Mesenchymal stem cell (in vitro differentiated cells and primary cell): ENCODE measurements around the gene ZBTB7C.

Experiments
- DNase-seq: peaks from one replicate; pipeline ENCODE4 v3.0.0-alpha.2; 2013
- H2AFZ ChIP-seq: one replicate; pipeline ENCODE4 v1.6.1; 2013; ENCODE audit warnings: low read depth, mild to moderate bottlenecking, control low read depth, inconsistent platforms, low read length, moderate library complexity
- H2AK5ac ChIP-seq: 2 replicates; pipeline ENCODE4 v1.6.1; 2013; ENCODE audit warnings: low read length, moderate library complexity, mild to moderate bottlenecking, inconsistent platforms; ENCODE audit not compliant: severe bottlenecking
- H2BK120ac ChIP-seq: one replicate; pipeline ENCODE4 v1.6.1; 2013; ENCODE audit warnings: low read depth, mild to moderate bottlenecking, inconsistent platforms, low read length, moderate library complexity
- H2BK12ac ChIP-seq, 2 experiments: one replicate each; pipeline ENCODE4 v1.6.1; 2013; ENCODE audit warnings: inconsistent platforms in 2 of 2, low read length in 2 of 2, mild to moderate bottlenecking in 2 of 2, moderate library complexity in 2 of 2, control low read depth in 1 of 2
- H2BK15ac ChIP-seq: one replicate; pipeline ENCODE4 v1.6.1; 2013; ENCODE audit warnings: mild to moderate bottlenecking, low read depth, inconsistent platforms; ENCODE audit not compliant: poor library complexity, severe bottlenecking
- H2BK5ac ChIP-seq: 2 replicates; pipeline ENCODE4 v1.6.1; 2013; ENCODE audit warnings: low read depth, mild to moderate bottlenecking, low read length, control low read depth, inconsistent platforms; ENCODE audit not compliant: poor library complexity, severe bottlenecking
- H3K14ac ChIP-seq, 2 experiments: one replicate each; pipeline ENCODE4 v1.6.1; 2013; ENCODE audit warnings: inconsistent platforms in 2 of 2, low read length in 2 of 2, control low read depth in 1 of 2, mild to moderate bottlenecking in 1 of 2, moderate library complexity in 1 of 2
- H3K18ac ChIP-seq, 2 experiments: one replicate each; pipeline ENCODE4 v1.6.1; 2013; ENCODE audit warnings: inconsistent platforms in 2 of 2, low read length in 2 of 2, control low read depth in 1 of 2, low read depth in 1 of 2, mild to moderate bottlenecking in 1 of 2
- H3K23ac ChIP-seq, 2 experiments: one replicate each; pipeline ENCODE4 v1.6.1; 2013; ENCODE audit warnings: inconsistent platforms in 2 of 2, low read length in 2 of 2, mild to moderate bottlenecking in 2 of 2, moderate library complexity in 2 of 2, control low read depth in 1 of 2
- H3K27ac ChIP-seq: 2 replicates; pipeline ENCODE4 v1.5.1; 2013; ENCODE audit warnings: mild to moderate bottlenecking, moderate library complexity, low read length, control low read depth, inconsistent platforms; ENCODE audit not compliant: poor library complexity, severe bottlenecking
- H3K27me3 ChIP-seq, 2 experiments: 2 replicates each; pipeline versions ENCODE4 v1.6.1 to v1.7.0; 2013; ENCODE audit warnings: low read length in 2 of 2, mild to moderate bottlenecking in 2 of 2, moderate library complexity in 2 of 2, control low read depth in 1 of 2, inconsistent platforms in 1 of 2; ENCODE audit not compliant: control insufficient read depth in 1 of 2, insufficient read depth in 1 of 2
- H3K36me3 ChIP-seq, 2 experiments: 2 replicates each; pipeline versions ENCODE4 v1.6.1 to v1.7.0; 2013; ENCODE audit warnings: low read length in 2 of 2, control low read depth in 1 of 2, inconsistent platforms in 1 of 2, low read depth in 1 of 2, mild to moderate bottlenecking in 1 of 2; ENCODE audit not compliant: insufficient read depth in 2 of 2, control insufficient read depth in 1 of 2
- H3K4ac ChIP-seq, 2 experiments: one replicate each; pipeline ENCODE4 v1.6.1; 2013; ENCODE audit warnings: inconsistent platforms in 2 of 2, low read length in 2 of 2, mild to moderate bottlenecking in 2 of 2, moderate library complexity in 2 of 2, control low read depth in 1 of 2, low read depth in 1 of 2
- H3K4me1 ChIP-seq: 2 replicates; pipeline ENCODE4 v1.6.1; 2013; ENCODE audit warnings: low read depth, low read length, control low read depth; ENCODE audit not compliant: control insufficient read depth, insufficient read depth
- H3K4me2 ChIP-seq: 2 replicates; pipeline ENCODE4 v1.6.1; 2013; ENCODE audit warnings: low read length, mild to moderate bottlenecking, inconsistent platforms; ENCODE audit not compliant: poor library complexity, severe bottlenecking
- H3K4me3 ChIP-seq, 2 experiments: 2 replicates each; pipeline versions ENCODE4 v1.5.1 to v1.7.0; 2013; ENCODE audit warnings: low read length in 2 of 2, mild to moderate bottlenecking in 2 of 2, control low read depth in 1 of 2, low read depth in 1 of 2; ENCODE audit not compliant: insufficient read depth in 1 of 2
- H3K79me1 ChIP-seq: replicated peaks from 2 replicates; pipeline ENCODE4 v1.6.1; 2013; ENCODE audit warnings: mild to moderate bottlenecking, control low read depth, low read length, inconsistent platforms; ENCODE audit not compliant: poor library complexity, severe bottlenecking
- H3K9ac ChIP-seq: 2 replicates; pipeline ENCODE4 v1.7.0; 2013; ENCODE audit warnings: mild to moderate bottlenecking, low read length, moderate library complexity
- H3K9me3 ChIP-seq: 2 replicates; pipeline ENCODE4 v1.7.0; 2013; ENCODE audit warnings: mild to moderate bottlenecking, low read length; ENCODE audit not compliant: control insufficient read depth
- H4K8ac ChIP-seq: one replicate; pipeline ENCODE4 v1.6.1; 2013; ENCODE audit warnings: inconsistent platforms, mild to moderate bottlenecking, low read length, moderate library complexity
- H4K91ac ChIP-seq: one replicate; pipeline ENCODE4 v1.6.1; 2013; ENCODE audit warnings: mild to moderate bottlenecking, low read length, inconsistent platforms
- WGBS: methylation state at CpG from one replicate; pipeline ENCODE4 v1.1.7; 2013; ENCODE audit warnings: mixed read lengths; 5-methylcytosine and 5-hydroxymethylcytosine counted together

The ZBTB7C gene

DNA sequence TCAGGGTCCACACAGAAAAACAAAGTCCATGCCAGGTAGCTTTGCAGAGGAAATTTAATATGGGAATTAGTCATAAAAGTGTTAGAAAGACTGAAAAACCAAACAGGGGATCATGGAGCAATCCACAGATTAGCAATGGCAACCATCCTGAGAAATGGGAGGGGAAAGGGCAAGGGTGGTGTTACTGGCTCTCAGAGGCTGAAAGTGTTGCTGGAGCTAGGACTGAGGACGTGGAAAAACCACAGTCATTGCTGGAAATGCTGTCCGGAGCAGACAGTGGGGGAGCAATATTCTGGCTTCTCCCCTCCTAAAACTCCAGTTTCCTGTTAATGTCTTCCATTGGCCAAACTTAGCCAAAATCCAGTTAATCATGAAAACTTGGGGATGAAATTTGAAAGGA, 172.4 kb downstream of the ZBTB7C start:
- no peak overlapping the region for H3K23ac ChIP-seq
- H3K27ac ChIP-seq = no peak overlapping the region
- H2BK120ac ChIP-seq = no peak overlapping the region
- no peaks in the 10 kb centered on the region for H3K4me1 ChIP-seq
- no peak overlapping the region for H3K14ac ChIP-seq
- H2AK5ac ChIP-seq = no peak overlapping the region
- no peak overlapping the region for H3K18ac ChIP-seq
- no peak overlapping the region for H4K8ac ChIP-seq
- no peak overlapping the region for H2BK15ac ChIP-seq
- H3K4me2 ChIP-seq = no peak overlapping the region
- H3K4ac ChIP-seq = no peak overlapping the region
- no peak overlapping the region for H4K91ac ChIP-seq
- H3K36me3 ChIP-seq = no peaks in the 10 kb centered on the region
- no peaks in the 10 kb centered on the region for H3K79me1 ChIP-seq
- no peak overlapping the region for H3K4me3 ChIP-seq
- DNase-seq = no peak
- no peak overlapping the region for H2BK5ac ChIP-seq
- 83% methylated on average over 2 of the region's 2 CpGs for WGBS
- peaks cover 3 to 18% of the 10 kb centered on the region in 2 experiments for H3K27me3 ChIP-seq
- no peak overlapping the region for H2BK12ac ChIP-seq
- peaks cover 10% of the 10 kb centered on the region for H3K9me3 ChIP-seq
- no peak overlapping the region for H2AFZ ChIP-seq
- no peak overlapping the region for H3K9ac ChIP-seq

DNA sequence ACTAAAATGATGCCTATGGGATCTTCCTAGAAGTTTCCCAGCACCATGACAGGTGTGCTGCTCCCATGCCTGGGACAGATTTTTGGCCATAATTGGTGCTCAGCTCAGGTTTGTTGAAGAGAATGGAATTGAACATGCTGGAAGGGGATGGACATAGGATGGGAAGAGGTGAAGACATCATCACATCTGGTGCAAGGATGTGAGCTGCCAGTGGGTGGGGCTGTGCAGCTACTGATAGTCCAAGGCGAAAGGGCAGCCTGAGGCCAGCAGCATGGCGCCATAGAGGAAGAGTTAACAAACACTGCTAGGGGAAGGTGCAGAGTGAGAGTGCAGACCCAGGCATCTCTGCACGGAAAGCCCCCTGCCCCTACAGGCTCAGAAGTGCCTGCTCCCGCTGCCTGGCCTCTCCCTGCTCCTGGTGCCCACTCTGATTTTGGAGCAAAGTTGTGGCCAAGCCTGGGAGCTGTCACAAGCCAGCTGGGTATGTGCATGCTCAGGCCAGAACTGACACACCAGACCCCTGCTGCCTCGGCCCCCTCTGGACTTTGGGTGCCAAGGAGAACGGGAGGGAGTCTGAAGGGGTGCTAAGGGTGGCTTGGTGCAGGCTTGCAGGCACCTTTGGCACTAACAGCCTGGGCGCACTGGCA, 178.6 kb downstream of the ZBTB7C start:
- no peak overlapping the region for H3K4me2 ChIP-seq
- DNase-seq = peak; percentile 65
- H3K4me1 ChIP-seq = no peaks in the 10 kb centered on the region
- peaks cover 0 to 34% of the 10 kb centered on the region in 2 experiments for H3K27me3 ChIP-seq
- no peak overlapping the region for H3K27ac ChIP-seq
- H3K9me3 ChIP-seq = no peaks in the 10 kb centered on the region
- no peak overlapping the region for H3K23ac ChIP-seq
- H4K91ac ChIP-seq = no peak overlapping the region
- H3K18ac ChIP-seq = no peak overlapping the region
- no peaks in the 10 kb centered on the region for H3K79me1 ChIP-seq
- no peak overlapping the region for H2AK5ac ChIP-seq
- no peak overlapping the region for H2BK15ac ChIP-seq
- H2BK12ac ChIP-seq = no peak overlapping the region
- H3K4ac ChIP-seq = no peak overlapping the region
- no peaks in the 10 kb centered on the region for H3K36me3 ChIP-seq
- H2BK120ac ChIP-seq = no peak overlapping the region
- H3K14ac ChIP-seq = no peak overlapping the region
- H2AFZ ChIP-seq = no peak overlapping the region
- H4K8ac ChIP-seq = no peak overlapping the region
- no peak overlapping the region for H2BK5ac ChIP-seq
- 36% methylated on average over 7 of the region's 7 CpGs for WGBS
- no peak overlapping the region for H3K9ac ChIP-seq
- H3K4me3 ChIP-seq = no peak overlapping the region

DNA sequence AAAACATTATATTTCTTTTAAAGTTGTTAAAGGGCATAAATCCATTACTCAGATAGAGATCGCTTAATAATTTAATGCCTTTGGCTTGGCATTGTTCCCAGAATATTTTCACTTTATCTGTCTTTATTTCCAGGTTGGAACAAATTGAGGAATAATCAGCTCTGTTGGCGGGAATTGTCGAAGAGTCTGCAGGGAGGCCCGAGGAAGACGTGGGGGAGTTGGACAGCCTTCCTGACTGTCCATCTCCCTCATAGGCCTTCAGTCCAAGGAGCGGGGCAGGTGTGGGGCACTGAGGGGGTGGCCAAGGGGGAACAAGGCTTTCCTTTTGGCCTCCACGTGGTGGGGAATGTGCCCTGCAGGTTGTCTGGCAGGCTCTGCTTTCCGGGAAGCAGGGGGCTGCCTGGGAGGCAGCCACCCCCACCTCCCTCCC, 179.6 kb downstream of the ZBTB7C start:
- H3K4me1 ChIP-seq = no peaks in the 10 kb centered on the region
- no peak overlapping the region for H2AK5ac ChIP-seq
- H2BK120ac ChIP-seq = no peak overlapping the region
- no peak overlapping the region for H3K23ac ChIP-seq
- no peak overlapping the region for H4K8ac ChIP-seq
- no peaks in the 10 kb centered on the region for H3K79me1 ChIP-seq
- 68% methylated on average over 6 of the region's 8 CpGs for WGBS
- H3K4me3 ChIP-seq = no peak overlapping the region
- H3K36me3 ChIP-seq = no peaks in the 10 kb centered on the region
- H2BK12ac ChIP-seq = no peak overlapping the region
- H4K91ac ChIP-seq = no peak overlapping the region
- H3K9me3 ChIP-seq = no peaks in the 10 kb centered on the region
- no peak overlapping the region for H2BK15ac ChIP-seq
- no peak overlapping the region for H3K14ac ChIP-seq
- H3K4ac ChIP-seq = no peak overlapping the region
- H3K18ac ChIP-seq = no peak overlapping the region
- no peak overlapping the region for H3K9ac ChIP-seq
- H3K4me2 ChIP-seq = no peak overlapping the region
- H3K27me3 ChIP-seq = peaks cover under 1 to 40% of the 10 kb centered on the region in 2 experiments
- no peak overlapping the region for H3K27ac ChIP-seq
- no peak overlapping the region for H2BK5ac ChIP-seq
- H2AFZ ChIP-seq = no peak overlapping the region
- no peak for DNase-seq

DNA sequence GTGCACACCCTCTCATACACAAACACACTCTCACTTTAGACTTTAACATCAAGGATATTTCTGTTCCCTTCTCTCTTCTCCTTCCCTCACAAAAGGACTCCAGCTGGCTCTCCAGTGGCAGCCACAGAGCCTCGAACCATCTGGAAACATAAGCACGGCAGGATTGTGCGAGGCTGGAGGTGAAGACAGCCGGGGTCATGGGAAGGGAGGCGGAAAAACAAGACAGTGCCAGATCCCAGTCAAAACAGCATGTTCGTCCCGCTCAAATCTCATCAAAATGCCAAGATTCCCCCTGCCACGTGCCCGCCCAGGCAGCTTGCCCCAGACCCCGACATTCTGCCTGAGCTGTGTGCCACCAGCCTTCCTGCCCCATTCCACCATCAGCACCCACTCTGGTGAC, 180.3 kb downstream of the ZBTB7C start:
- Histone ChIP-seq H3K4ac (no peak overlapping the region), H3K36me3 (no peaks in the 10 kb centered on the region), H3K18ac (no peak overlapping the region), H3K4me2 (no peak overlapping the region), H3K9ac (peak overlapping the region; percentile 27), H2AFZ (no peak overlapping the region), H2BK15ac (no peak overlapping the region), H3K4me3 (peak overlapping the region in 1 of 2 experiments; percentile 4), H2BK120ac (no peak overlapping the region), H3K9me3 (no peaks in the 10 kb centered on the region), H3K4me1 (no peaks in the 10 kb centered on the region), H2BK12ac (no peak overlapping the region), H3K23ac (no peak overlapping the region), H2AK5ac (no peak overlapping the region), H3K79me1 (no peaks in the 10 kb centered on the region), H2BK5ac (no peak overlapping the region), H4K91ac (no peak overlapping the region), H3K27ac (no peak overlapping the region), H3K27me3 (peaks cover 7 to 46% of the 10 kb centered on the region in 2 experiments), H3K14ac (no peak overlapping the region), H4K8ac (no peak overlapping the region)
- DNase-seq = no peak
- 88% methylated on average over 10 of the region's 10 CpGs for WGBS
